Natural killer cell (primary cell): ENCODE measurements around the gene EID2B. TPM values are rescaled to one million over a fixed set of nuclear protein-coding genes. Genes with fewer than 3 reads are reported as not detected.
A peak's percentile ranks its signal among the peaks of the same experiment; 100 is the strongest.

Experiments
- ATAC-seq, 3 donors: fragments of 150-1000 bp in 2 of 3; fragments of 200-7000 bp in 1 of 3; cut with Tn5 transposase; 1 replicate in 1 of 3; 2 replicates in 2 of 3; pipeline ENCODE4 v1.10.0; 2021; ENCODE audit warnings: mild to moderate bottlenecking in 2 of 3, moderate library complexity in 2 of 3
- DNase-seq, 2 donors: peaks; one replicate each; pipeline versions ENCODE4 v3.0.0 to v3.0.0-alpha.2; 2013 to 2021; ENCODE audit warnings: mixed read lengths in 1 of 2
- H3K27ac ChIP-seq: one replicate; pipeline ENCODE4 v1.5.1; 2013; ENCODE audit warnings: mild to moderate bottlenecking, low read length
- H3K27me3 ChIP-seq: one replicate; pipeline ENCODE4 v1.6.1; 2013; ENCODE audit warnings: low read length; ENCODE audit not compliant: control insufficient read depth, insufficient read depth
- H3K36me3 ChIP-seq: one replicate; pipeline ENCODE4 v1.6.1; 2013; ENCODE audit warnings: low read length; ENCODE audit not compliant: control insufficient read depth, insufficient read depth
- H3K4me1 ChIP-seq: one replicate; pipeline ENCODE4 v1.6.1; 2013; ENCODE audit warnings: low read length; ENCODE audit not compliant: control insufficient read depth, insufficient read depth
- H3K4me3 ChIP-seq: one replicate; pipeline ENCODE4 v1.5.1; 2013; ENCODE audit warnings: low read length
- H3K9me3 ChIP-seq: one replicate; pipeline ENCODE4 v1.6.1; 2013; ENCODE audit warnings: low read length; ENCODE audit not compliant: control insufficient read depth, insufficient read depth
- H3K27ac Mint-ChIP-seq, 2 donors: one replicate each; pipeline ENCODE4 v1.8.0; 2022; ENCODE audit warnings: mild to moderate bottlenecking in 2 of 2, mixed read lengths in 2 of 2, moderate library complexity in 1 of 2
- H3K27me3 Mint-ChIP-seq, 2 donors: one replicate each; pipeline ENCODE4 v1.8.0; 2022; ENCODE audit warnings: low read depth in 2 of 2, mixed read lengths in 2 of 2
- H3K36me3 Mint-ChIP-seq: one replicate; pipeline ENCODE4 v1.8.0; 2022; ENCODE audit warnings: mixed read lengths
- H3K4me1 Mint-ChIP-seq, 2 donors: one replicate each; pipeline ENCODE4 v1.8.0; 2022; ENCODE audit warnings: mixed read lengths in 2 of 2
- H3K4me3 Mint-ChIP-seq: one replicate; pipeline ENCODE4 v1.8.0; 2022; ENCODE audit warnings: mild to moderate bottlenecking, moderate library complexity, mixed read lengths
- H3K9me3 Mint-ChIP-seq, 2 donors: one replicate each; pipeline ENCODE4 v1.8.0; 2022; ENCODE audit warnings: mixed read lengths in 2 of 2
- WGBS: methylation state at CpG from one replicate; pipeline ENCODE4 v1.1.7; 2013; ENCODE audit warnings: missing lambda C conversion rate; ENCODE audit not compliant: insufficient coverage; 5-methylcytosine and 5-hydroxymethylcytosine counted together
- intact Hi-C: fragments of 100-400 bp; cut with micrococcal nuclease; formaldehyde crosslinking; loops from one replicate; pipeline ENCODE4 v1.14.2; 2022
- total RNA-seq, 4 donors: library from RNA; stranded (reverse); fragments of 120-200 nt in 1 of 4; gene quantifications; one replicate each; pipeline versions ENCODE4 v1.2.3 to v1.2.4, GENCODE V29; 2013 to 2022
- TF ChIP-seq, protein P1 (sequence below): fragments of 200-600 bp; IDR thresholded peaks from one replicate; pipeline ENCODE4 v1.8.0; 2022; ENCODE audit warnings: antibody characterized with exemption

EID2B gene, protein sequence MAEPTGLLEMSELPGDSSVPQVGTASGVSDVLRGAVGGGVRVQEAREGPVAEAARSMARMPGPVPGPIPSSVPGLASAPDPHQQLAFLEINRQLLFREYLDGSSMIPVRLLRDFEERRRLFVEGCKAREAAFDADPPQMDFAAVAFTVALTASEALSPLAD
- total RNA-seq: 1 to 10 TPM; 4.6 to 6.7 (median 5.8) TPM
- total RNA-seq (2013): 7.9 TPM

DNA sequence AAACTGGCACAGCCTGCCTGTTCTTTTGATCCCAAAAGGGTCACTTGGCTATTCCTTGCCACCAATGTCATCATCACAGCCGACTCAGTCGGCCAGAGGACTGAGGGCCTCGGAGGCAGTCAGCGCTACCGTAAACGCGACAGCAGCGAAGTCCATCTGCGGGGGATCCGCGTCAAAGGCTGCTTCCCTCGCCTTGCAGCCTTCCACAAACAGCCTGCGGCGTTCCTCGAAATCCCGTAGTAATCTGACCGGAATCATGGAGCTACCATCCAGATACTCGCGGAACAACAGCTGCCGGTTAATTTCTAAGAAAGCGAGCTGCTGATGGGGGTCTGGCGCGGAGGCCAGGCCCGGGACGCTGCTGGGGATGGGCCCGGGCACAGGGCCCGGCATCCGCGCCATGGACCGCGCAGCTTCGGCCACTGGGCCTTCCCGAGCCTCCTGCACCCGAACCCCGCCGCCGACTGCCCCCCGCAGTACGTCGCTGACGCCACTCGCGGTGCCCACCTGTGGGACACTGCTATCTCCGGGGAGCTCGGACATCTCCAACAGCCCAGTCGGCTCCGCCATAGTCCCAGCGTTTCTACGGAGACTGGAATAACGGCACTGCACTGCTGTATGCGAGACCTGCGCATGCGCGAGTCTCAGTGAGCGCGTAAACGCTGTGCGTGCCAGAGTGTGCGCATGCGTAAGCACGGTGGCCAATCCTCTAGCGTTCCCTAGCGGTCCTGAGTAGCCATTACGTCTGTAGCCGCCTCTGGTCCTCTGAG lies at the start of gene EID2B:
Gene EID2B, minus strand, starts transcription at position 620 of the 770 bp plus-strand sequence. Its CDS starts 50 bp downstream, at position 570.
- Mint-ChIP-seq H3K9me3 (no peaks in the 10 kb centered on the region), H3K4me1 (peaks cover 8 to 13% of the 10 kb centered on the region in 2 donors), H3K36me3 (no peaks in the 10 kb centered on the region), H3K27ac (peak within 1 kb of the TSS; percentile 79 to 86), H3K4me3 (peak within 1 kb of the TSS; percentile 93), H3K27me3 (no peaks in the 10 kb centered on the region)
- Histone ChIP-seq H3K4me3 (peak within 1 kb of the TSS; percentile 70), H3K27me3 (no peaks in the 10 kb centered on the region), H3K9me3 (no peaks in the 10 kb centered on the region), H3K36me3 (no peaks in the 10 kb centered on the region), H3K4me1 (peaks cover 14% of the 10 kb centered on the region), H3K27ac (peak within 1 kb of the TSS; percentile 73)
- ATAC-seq: peak; percentile 96 to 99 (median 97)
- intact Hi-C loops: loop anchor here (1.0 to 5.0 kb wide), 4 partner anchors 58 to 410 kb away; partner anchors contain the start of gene PLEKHG2
- under 1% methylated on average over 65 of the region's 65 CpGs for WGBS
- TF ChIP-seq, protein P1, sequence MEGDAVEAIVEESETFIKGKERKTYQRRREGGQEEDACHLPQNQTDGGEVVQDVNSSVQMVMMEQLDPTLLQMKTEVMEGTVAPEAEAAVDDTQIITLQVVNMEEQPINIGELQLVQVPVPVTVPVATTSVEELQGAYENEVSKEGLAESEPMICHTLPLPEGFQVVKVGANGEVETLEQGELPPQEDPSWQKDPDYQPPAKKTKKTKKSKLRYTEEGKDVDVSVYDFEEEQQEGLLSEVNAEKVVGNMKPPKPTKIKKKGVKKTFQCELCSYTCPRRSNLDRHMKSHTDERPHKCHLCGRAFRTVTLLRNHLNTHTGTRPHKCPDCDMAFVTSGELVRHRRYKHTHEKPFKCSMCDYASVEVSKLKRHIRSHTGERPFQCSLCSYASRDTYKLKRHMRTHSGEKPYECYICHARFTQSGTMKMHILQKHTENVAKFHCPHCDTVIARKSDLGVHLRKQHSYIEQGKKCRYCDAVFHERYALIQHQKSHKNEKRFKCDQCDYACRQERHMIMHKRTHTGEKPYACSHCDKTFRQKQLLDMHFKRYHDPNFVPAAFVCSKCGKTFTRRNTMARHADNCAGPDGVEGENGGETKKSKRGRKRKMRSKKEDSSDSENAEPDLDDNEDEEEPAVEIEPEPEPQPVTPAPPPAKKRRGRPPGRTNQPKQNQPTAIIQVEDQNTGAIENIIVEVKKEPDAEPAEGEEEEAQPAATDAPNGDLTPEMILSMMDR: peak; percentile 90
- DNase-seq: peak; percentile 92 to 100

DNA sequence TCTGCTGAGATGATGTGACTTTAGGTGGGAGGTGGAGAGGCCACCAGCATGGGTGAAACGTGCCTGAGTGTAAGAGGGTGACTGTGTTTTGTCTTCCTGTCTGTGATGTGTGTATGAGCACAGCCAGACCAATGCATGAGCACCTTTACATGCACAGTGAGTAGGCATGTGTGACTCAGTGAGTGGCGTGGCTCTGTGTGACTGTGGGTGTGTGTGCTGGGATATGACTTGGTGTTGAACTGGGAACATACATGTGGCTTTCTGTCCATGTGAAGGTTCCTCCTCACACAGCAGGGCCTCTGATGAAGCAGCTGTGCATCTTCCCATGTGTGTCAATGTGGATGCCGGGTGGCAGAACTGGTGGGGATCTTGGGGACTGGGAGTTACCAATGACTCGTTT lies 49.8 kb upstream of the EID2B start:
- Mint-ChIP-seq H3K27ac (no peak overlapping the region), H3K4me1 (no peaks in the 10 kb centered on the region), H3K36me3 (peaks cover 9% of the 10 kb centered on the region), H3K27me3 (peaks cover 24 to 57% of the 10 kb centered on the region in 2 donors), H3K9me3 (peaks cover 2 to 6% of the 10 kb centered on the region in 2 donors), H3K4me3 (no peak overlapping the region)
- intact Hi-C loops: no loop called here
- ATAC-seq (no peak), DNase-seq (no peak)
- no peaks in the 10 kb centered on the region for H3K27me3 ChIP-seq
- TF ChIP-seq, protein P1: no peak
- no peaks in the 10 kb centered on the region for H3K4me1 ChIP-seq
- H3K27ac ChIP-seq: no peak overlapping the region
- no peaks in the 10 kb centered on the region for H3K9me3 ChIP-seq
- no peak overlapping the region for H3K4me3 ChIP-seq
- WGBS: 63% methylated on average over 4 of the region's 4 CpGs
- no peaks in the 10 kb centered on the region for H3K36me3 ChIP-seq

DNA sequence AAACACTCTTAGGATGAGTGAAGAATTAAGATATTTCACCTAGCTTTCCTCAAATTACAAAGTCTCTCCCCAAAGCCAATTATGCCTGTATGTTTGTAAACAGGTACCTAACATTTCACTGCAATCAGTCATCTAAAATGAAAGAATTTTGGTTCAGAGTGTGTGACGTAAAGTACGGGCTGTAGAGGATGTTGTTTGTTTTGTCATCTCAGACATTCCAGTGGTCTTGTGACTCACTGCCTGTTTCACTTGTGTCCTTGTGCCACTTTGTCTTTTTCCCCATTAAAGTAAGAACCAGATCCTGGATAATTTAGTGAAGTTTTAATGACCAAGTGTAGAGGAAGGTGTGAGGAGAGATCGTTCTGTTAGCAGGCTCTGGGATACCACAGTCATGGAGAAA lies 36.0 kb upstream of the EID2B start:
- no peaks in the 10 kb centered on the region for H3K36me3 Mint-ChIP-seq
- intact Hi-C loops: no loop called here
- H3K27ac Mint-ChIP-seq: no peak overlapping the region
- DNase-seq: no peak
- H3K4me1 Mint-ChIP-seq: no peaks in the 10 kb centered on the region
- peaks cover 9% of the 10 kb centered on the region for H3K27me3 ChIP-seq
- TF ChIP-seq, protein P1: no peak
- H3K27me3 Mint-ChIP-seq: peaks cover 22 to 32% of the 10 kb centered on the region in 2 donors
- no peaks in the 10 kb centered on the region for H3K4me1 ChIP-seq
- no peak overlapping the region for H3K4me3 Mint-ChIP-seq
- H3K4me3 ChIP-seq: no peak overlapping the region
- no peak for ATAC-seq
- no peaks in the 10 kb centered on the region for H3K9me3 ChIP-seq
- 81% methylated on average over 3 of the region's 3 CpGs for WGBS
- no peak overlapping the region for H3K27ac ChIP-seq
- peaks cover 3% of the 10 kb centered on the region in 2 donors for H3K9me3 Mint-ChIP-seq
- H3K36me3 ChIP-seq: no peaks in the 10 kb centered on the region
